HepG2 (cell line): ENCODE results near the gene NYNRIN. TPM values are rescaled to one million over a fixed set of nuclear protein-coding genes. Genes with fewer than 3 reads are reported as not detected.

Source experiments
- ARID2 ChIP-seq: sonication (generic); formaldehyde crosslinking; IDR thresholded peaks from 2 replicates; pipeline ENCODE4 v1.8.1; 2022; ENCODE audit warnings: mild to moderate bottlenecking, missing genetic modification reagents, borderline replicate concordance
- ATF4 ChIP-seq, 2 experiments: fragments of 450-650 bp in 1 of 2; sonication (generic) in 1 of 2; formaldehyde crosslinking; IDR thresholded peaks; 2 replicates each; pipeline versions ENCODE4 v1.5.0 to v1.8.0; 2020 to 2022; ENCODE audit warnings: mild to moderate bottlenecking in 1 of 2, missing genetic modification reagents in 1 of 2
- CSRNP1 ChIP-seq: sonication (generic); formaldehyde crosslinking; IDR thresholded peaks from 2 replicates; pipeline ENCODE4 v1.8.1; 2023; ENCODE audit warnings: mild to moderate bottlenecking, missing genetic modification reagents
- DMAP1 ChIP-seq: IDR thresholded peaks from 2 replicates; pipeline ENCODE4 v1.6.1; 2016
- ELF4 ChIP-seq: sonication (generic); formaldehyde crosslinking; IDR thresholded peaks from 2 replicates; pipeline ENCODE4 v1.5.0; 2020; ENCODE audit warnings: missing genetic modification reagents, mild to moderate bottlenecking, moderate library complexity, borderline replicate concordance
- GMEB1 ChIP-seq: sonication (generic); formaldehyde crosslinking; IDR thresholded peaks from 2 replicates; pipeline ENCODE4 v1.5.1; 2020; ENCODE audit warnings: missing genetic modification reagents, mild to moderate bottlenecking, borderline replicate concordance
- HINFP ChIP-seq: sonication (generic); formaldehyde crosslinking; IDR thresholded peaks from 2 replicates; pipeline ENCODE4 v1.4.0; 2020; ENCODE audit warnings: low read depth, mild to moderate bottlenecking, missing genetic modification reagents
- HOXD1 ChIP-seq: sonication (generic); formaldehyde crosslinking; IDR thresholded peaks from 2 replicates; pipeline ENCODE4 v1.5.0; 2020; ENCODE audit warnings: missing genetic modification reagents
- MAX ChIP-seq: IDR thresholded peaks from 2 replicates; pipeline ENCODE4 v1.6.1; 2012; ENCODE audit warnings: inconsistent platforms
- MTA1 ChIP-seq: sonication (generic); formaldehyde crosslinking; IDR thresholded peaks from 2 replicates; pipeline ENCODE4 v1.4.0; 2020; ENCODE audit warnings: missing genetic modification reagents, mild to moderate bottlenecking, borderline replicate concordance
- NCOA2 ChIP-seq: sonication (generic); formaldehyde crosslinking; IDR thresholded peaks from 2 replicates; pipeline ENCODE4 v1.8.0; 2022; ENCODE audit warnings: inconsistent platforms
- POLR2G ChIP-seq: fragments of 200-400 bp; formaldehyde crosslinking; IDR thresholded peaks from 2 replicates; pipeline ENCODE4 v1.6.1; 2018; ENCODE audit warnings: mild to moderate bottlenecking, low read depth, low read length, moderate library complexity
- RFX5 ChIP-seq: IDR thresholded peaks from 2 replicates; pipeline ENCODE4 v1.6.1; 2011; ENCODE audit warnings: low read depth, low read length, improper control_type of control experiment
- SIX4 ChIP-seq: sonication (generic); formaldehyde crosslinking; IDR thresholded peaks from 2 replicates; pipeline ENCODE4 v1.4.0; 2020; ENCODE audit warnings: missing genetic modification reagents
- TCF7L2 ChIP-seq: IDR thresholded peaks from 2 replicates; pipeline ENCODE4 v1.6.1; 2011; ENCODE audit warnings: mild to moderate bottlenecking, low read depth, low read length, moderate library complexity
- TFDP2 ChIP-seq: sonication (generic); formaldehyde crosslinking; IDR thresholded peaks from 2 replicates; pipeline ENCODE4 v1.4.0; 2020; ENCODE audit warnings: missing genetic modification reagents
- TOPORS ChIP-seq: sonication (generic); formaldehyde crosslinking; IDR thresholded peaks from 2 replicates; pipeline ENCODE4 v1.8.0; 2023; ENCODE audit warnings: mild to moderate bottlenecking, missing genetic modification reagents
- ZFP41 ChIP-seq: sonication (generic); formaldehyde crosslinking; IDR thresholded peaks from 2 replicates; pipeline ENCODE4 v1.4.0; 2020; ENCODE audit warnings: mild to moderate bottlenecking, missing genetic modification reagents, borderline replicate concordance
- ZNF143 ChIP-seq: sonication (generic); formaldehyde crosslinking; IDR thresholded peaks from 2 replicates; pipeline ENCODE4 v1.4.0; 2020; ENCODE audit warnings: missing genetic modification reagents
- ZNF337 ChIP-seq: sonication (generic); formaldehyde crosslinking; IDR thresholded peaks from 2 replicates; pipeline ENCODE4 v1.5.1; 2020; ENCODE audit warnings: missing genetic modification reagents, low read depth, mild to moderate bottlenecking, borderline replicate concordance
- ZNF446 ChIP-seq: sonication (generic); formaldehyde crosslinking; IDR thresholded peaks from 2 replicates; pipeline ENCODE4 v1.5.0; 2020; ENCODE audit warnings: mild to moderate bottlenecking, missing genetic modification reagents
- ZNF879 ChIP-seq: sonication (generic); formaldehyde crosslinking; IDR thresholded peaks from 2 replicates; pipeline ENCODE4 v1.8.1; 2023; ENCODE audit warnings: missing genetic modification reagents
- polyA plus RNA-seq, 8 experiments: library from polyadenylated mRNA; depleted of rRNA in 3 of 8; stranded (reverse) in 7 of 8; unstranded in 1 of 8; fragments of >200 nt; fragmentation: Illumina TruSeq in 4 of 8; extraction: Trizol in 4 of 8; gene quantifications; 2 replicates each; pipeline versions ENCODE4 v1.2.1 to v1.2.3, GENCODE V29; 2011 to 2016; ENCODE audit warnings: low read depth in 4 of 8, missing spikeins in 1 of 8, mixed read lengths in 1 of 8; ENCODE audit not compliant: insufficient read depth in 1 of 8
- total RNA-seq, 5 experiments: library from RNA; depleted of rRNA; stranded (reverse); fragments of >200 nt; fragmentation: Illumina TruSeq; extraction: Trizol; gene quantifications; 2 replicates each; pipeline ENCODE4 v1.2.3, GENCODE V29; 2016; ENCODE audit warnings: low read depth in 1 of 5

The NYNRIN gene
- total and polyA plus RNA-seq, 2 of the 13 experiments (the other 11 are each of a cell fraction or from before 2014, with no cell fraction given), result 0.63 to 1.1 TPM

GRCh38 chr14:24431569-24432258 lies 32.9 kb downstream of the NYNRIN start (continued):
- no peak for TF ChIP-seq DMAP1 (CRISPR knock-in tag)
- no peak; the same call in 1 of the 2 replicates for TF ChIP-seq RFX5
- TF ChIP-seq MTA1 (CRISPR knock-in tag), result 0 out of 2 replicates have a peak, but pooled peaks have one; percentile 67
- TF ChIP-seq POLR2G, result peak; percentile 26; the same call in 1 of the 2 replicates
- peak; percentile 26; the same call in 1 of the 2 replicates for TF ChIP-seq TFDP2 (CRISPR knock-in tag)
- TF ChIP-seq TOPORS (CRISPR knock-in tag), result no peak
- TF ChIP-seq HINFP (CRISPR knock-in tag), result peak; percentile 73; the same call in 1 of the 2 replicates
- peak in 1 of 2 experiments; percentile 45; a peak in 1 of 4 replicates for TF ChIP-seq ATF4 (CRISPR knock-in tag; IDR thresholded peaks at IDR 0.05)
- no peak for TF ChIP-seq SIX4 (CRISPR knock-in tag)
- no peak for TF ChIP-seq MAX
- no peak for TF ChIP-seq GMEB1 (CRISPR knock-in tag)
- no peak for TF ChIP-seq HOXD1 (CRISPR knock-in tag)
- TF ChIP-seq NCOA2 (CRISPR knock-in tag), result no peak
- peak; percentile 53; the same call in 1 of the 2 replicates for TF ChIP-seq ZFP41
- TF ChIP-seq ZNF337, result no peak
- TF ChIP-seq ELF4 (CRISPR knock-in tag), result no peak
- no peak for TF ChIP-seq TCF7L2
- TF ChIP-seq ZNF879 (CRISPR knock-in tag), result no peak
- no peak for TF ChIP-seq ARID2 (CRISPR knock-in tag)
- TF ChIP-seq CSRNP1, result no peak
- TF ChIP-seq ZNF143 (CRISPR knock-in tag), result peak; percentile 53; the same call in 1 of the 2 replicates
- TF ChIP-seq ZNF446 (CRISPR knock-in tag), result no peak
